ENCODE results near the gene STT3B. TPM values are rescaled to one million over a fixed set of nuclear protein-coding genes. Genes with fewer than 3 reads are reported as not detected.

STT3B gene
- total RNA-seq, 2 donors from 2014 or later = 126 to 199 TPM

- DNase-seq = no peak
- Mint-ChIP-seq H3K4me3 (no peak overlapping the region), H3K27ac (no peak overlapping the region), H3K27me3 (ENCODE audit: insufficient read depth) (no peaks in the 10 kb centered on the region), H3K36me3 (ENCODE audit: low read depth) (peaks cover 27% of the 10 kb centered on the region), H3K9me3 (peaks cover 11% of the 10 kb centered on the region), H3K4me1 (peaks cover 12% of the 10 kb centered on the region)
- Histone ChIP-seq H3K4me3 (ENCODE audit: low read length) (no peak overlapping the region), H3K4me1 (ENCODE audit: control insufficient read depth, insufficient read depth, low read length) (no peaks in the 10 kb centered on the region), H3K27me3 (ENCODE audit: control insufficient read depth, insufficient read depth, low read length, poor library complexity, severe bottlenecking) (no peaks in the 10 kb centered on the region), H3K9ac (ENCODE audit: extremely low read depth, low read length, poor library complexity, severe bottlenecking) (no peak overlapping the region), H3K36me3 (ENCODE audit: control insufficient read depth, insufficient read depth, low read length) (no peaks in the 10 kb centered on the region), H3K9me3 (ENCODE audit: control insufficient read depth, low read length) (peaks cover 12% of the 10 kb centered on the region), H3K27ac (ENCODE audit: low read depth, low read length) (no peak overlapping the region)
- WGBS, 2 experiments (ENCODE audit: insufficient coverage in 1 of 2, insufficient read length in 1 of 2) = 89 to 95% methylated on average over 3 to 5 of the region's 5 CpGs
- no peak for TF ChIP-seq CTCF (conservative IDR thresholded peaks at IDR 0.05)
Measured at GRCh38 chr3:31661993-31662670, 129.4 kb downstream of the STT3B start.

- TF ChIP-seq CTCF (conservative IDR thresholded peaks at IDR 0.05) = no peak
- H3K4me3 Mint-ChIP-seq = no peak overlapping the region
Measured at GRCh38 chr3:31664031-31664430, 131.3 kb downstream of the STT3B start.

GRCh38 chr3:31667582-31667981, 134.9 kb downstream of the STT3B start:
- H3K4me3 Mint-ChIP-seq = no peak overlapping the region
- no peaks in the 10 kb centered on the region for H3K27me3 Mint-ChIP-seq (ENCODE audit: insufficient read depth)
- H3K9me3 Mint-ChIP-seq = no peaks in the 10 kb centered on the region

More at GRCh38 chr3:31664031-31664430, 131.3 kb downstream of the STT3B start:
- peaks cover 14% of the 10 kb centered on the region for H3K4me1 Mint-ChIP-seq
- Histone ChIP-seq H3K36me3 (ENCODE audit: control insufficient read depth, insufficient read depth, low read length) (no peaks in the 10 kb centered on the region), H3K9ac (ENCODE audit: extremely low read depth, low read length, poor library complexity, severe bottlenecking) (no peak overlapping the region), H3K27me3 (ENCODE audit: control insufficient read depth, insufficient read depth, low read length, poor library complexity, severe bottlenecking) (no peaks in the 10 kb centered on the region), H3K9me3 (ENCODE audit: control insufficient read depth, low read length) (no peaks in the 10 kb centered on the region), H3K27ac (ENCODE audit: low read depth, low read length) (no peak overlapping the region), H3K4me1 (ENCODE audit: control insufficient read depth, insufficient read depth, low read length) (no peaks in the 10 kb centered on the region), H3K4me3 (ENCODE audit: low read length) (no peak overlapping the region)
- no peaks in the 10 kb centered on the region for H3K27me3 Mint-ChIP-seq (ENCODE audit: insufficient read depth)
- DNase-seq = no peak
- 94 to 98% methylated on average over 12 to 17 of the region's 17 CpGs for WGBS, 2 experiments (ENCODE audit: insufficient coverage in 1 of 2, insufficient read length in 1 of 2)
- no peaks in the 10 kb centered on the region for H3K9me3 Mint-ChIP-seq
- H3K27ac Mint-ChIP-seq = no peak overlapping the region
- peaks cover 12% of the 10 kb centered on the region for H3K36me3 Mint-ChIP-seq (ENCODE audit: low read depth)

More at GRCh38 chr3:31667582-31667981, 134.9 kb downstream of the STT3B start:
- H3K36me3 ChIP-seq (ENCODE audit: control insufficient read depth, insufficient read depth, low read length) = no peaks in the 10 kb centered on the region
- H3K27me3 ChIP-seq (ENCODE audit: control insufficient read depth, insufficient read depth, low read length, poor library complexity, severe bottlenecking) = no peaks in the 10 kb centered on the region
- no peaks in the 10 kb centered on the region for H3K9me3 ChIP-seq (ENCODE audit: control insufficient read depth, low read length)
- WGBS, 2 experiments (ENCODE audit: insufficient coverage in 1 of 2, insufficient read length in 1 of 2) = 88% methylated on average over 1 of the region's 1 CpG; no CpG with 5 or more reads in 1 of the 2 experiments
- TF ChIP-seq CTCF (conservative IDR thresholded peaks at IDR 0.05) = no peak
- Mint-ChIP-seq H3K4me1 (peaks cover 3% of the 10 kb centered on the region), H3K36me3 (ENCODE audit: low read depth) (no peaks in the 10 kb centered on the region), H3K27ac (no peak overlapping the region)
- H3K4me3 ChIP-seq (ENCODE audit: low read length) = no peak overlapping the region
- H3K4me1 ChIP-seq (ENCODE audit: control insufficient read depth, insufficient read depth, low read length) = no peaks in the 10 kb centered on the region
- no peak overlapping the region for H3K9ac ChIP-seq (ENCODE audit: extremely low read depth, low read length, poor library complexity, severe bottlenecking)
- no peak for DNase-seq
- no peak overlapping the region for H3K27ac ChIP-seq (ENCODE audit: low read depth, low read length)
